Measurements from ENCODE around the gene TBX15.

- TF ChIP-seq POLR2AphosphoS5 (IDR thresholded peaks at IDR 0.05; ENCODE audit: borderline replicate concordance, low read depth, low read length) (no peak), EZH2 (IDR thresholded peaks at IDR 0.05) (no peak)
Measured at GRCh38 chr1:119026956-119027355, 38.8 kb upstream of the TBX15 start.
